LNCaP clone FGC (cell line): ENCODE results near the gene RGS6.

ENCODE experiments used
- DNase-seq: peaks from one replicate; pipeline ENCODE4 v3.0.0-alpha.2; 2011; ENCODE audit warnings: low read depth
- H3K4me3 ChIP-seq: 2 replicates; pipeline ENCODE4 v1.5.1; 2011; ENCODE audit warnings: mild to moderate bottlenecking, low read depth, low read length, control low read depth
- CTCF ChIP-seq: IDR thresholded peaks from 2 replicates; pipeline ENCODE4 v1.5.1; 2012; ENCODE audit warnings: mild to moderate bottlenecking; ENCODE audit not compliant: control insufficient read depth, insufficient read depth; ENCODE audit errors: extremely low read depth

RGS6 gene

GRCh38 chr14:72070458-72070857, 138.2 kb downstream of the RGS6 start:
- H3K4me3 ChIP-seq, result no peak overlapping the region
- DNase-seq, result no peak
- TF ChIP-seq CTCF, result no peak

GRCh38 chr14:72075649-72076334, 143.6 kb downstream of the RGS6 start:
- H3K4me3 ChIP-seq, result no peak overlapping the region
- no peak for DNase-seq
- no peak for TF ChIP-seq CTCF

DNA sequence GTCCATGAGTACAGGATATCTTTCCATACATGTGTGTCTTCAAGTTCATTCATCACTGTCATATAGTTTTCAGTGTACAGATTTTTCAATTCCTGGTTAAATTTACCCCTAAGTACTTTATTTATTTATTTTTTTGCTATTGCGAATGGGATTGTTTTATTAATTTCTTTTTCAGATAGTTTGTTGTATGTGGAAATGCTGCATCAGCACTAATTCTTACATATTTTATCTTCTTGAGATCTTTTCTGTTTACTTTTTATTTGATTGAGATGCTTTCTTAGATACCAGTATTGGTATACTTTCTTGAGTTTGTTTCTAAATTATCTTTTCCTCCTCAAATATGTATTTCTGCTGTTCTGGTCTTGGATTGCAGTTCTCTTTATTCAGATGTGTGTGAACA, 148.9 kb downstream of the RGS6 start:
- TF ChIP-seq CTCF, result no peak
- no peak for DNase-seq
- H3K4me3 ChIP-seq, result no peak overlapping the region

- TF ChIP-seq CTCF, result no peak
- no peak for DNase-seq
Measured at GRCh38 chr14:72084935-72085334, 152.7 kb downstream of the RGS6 start.

GRCh38 chr14:72089625-72090024, 157.4 kb downstream of the RGS6 start:
- no peak for DNase-seq
- H3K4me3 ChIP-seq, result no peak overlapping the region
- TF ChIP-seq CTCF, result no peak

More at GRCh38 chr14:72084935-72085334, 152.7 kb downstream of the RGS6 start:
- no peak overlapping the region for H3K4me3 ChIP-seq

DNA sequence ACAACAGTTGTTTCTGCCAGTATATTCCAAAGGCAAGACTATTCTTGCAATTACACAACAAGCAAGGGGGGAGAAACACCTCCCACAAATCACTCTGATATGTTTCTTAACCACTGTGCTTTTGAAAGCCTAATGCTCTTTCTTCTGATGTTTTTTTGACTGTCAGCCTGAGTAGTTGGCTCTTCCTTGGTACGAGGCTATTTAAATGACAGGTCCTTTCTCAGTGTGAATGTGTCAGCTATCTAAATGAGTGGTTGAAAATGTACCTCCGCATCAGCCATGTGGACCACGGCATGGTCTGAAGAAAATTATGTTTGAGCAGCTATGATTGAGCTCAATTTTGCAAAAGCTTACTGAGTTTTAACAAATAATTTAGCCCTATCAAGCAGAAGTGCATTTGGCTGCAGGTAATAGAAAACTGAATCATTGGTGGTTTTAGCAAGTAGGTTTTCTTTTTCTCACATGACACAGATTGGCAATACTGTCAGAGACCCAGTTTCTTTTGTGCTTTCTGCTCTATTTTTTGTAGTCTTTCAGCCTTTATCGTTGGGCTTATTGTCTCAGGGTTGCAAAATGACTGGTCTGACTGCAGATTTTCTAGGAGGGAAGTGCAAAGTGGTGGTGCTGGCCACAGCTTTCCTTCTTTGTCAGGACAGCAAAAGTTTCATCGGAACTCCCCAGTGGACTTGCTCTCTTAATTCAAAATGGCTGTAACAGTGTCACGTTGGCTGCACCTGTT, 162.8 kb downstream of the RGS6 start:
- no peak for TF ChIP-seq CTCF
- DNase-seq, result no peak
- no peak overlapping the region for H3K4me3 ChIP-seq
